Endometrial microvascular endothelial cells (primary cell): Measurements from ENCODE around the gene SEC31A. TPM values are rescaled to one million over a fixed set of nuclear protein-coding genes. Genes with fewer than 3 reads are reported as not detected.
"Not testable (repeated sequence)": the region's sequence is repeated elsewhere in the genome, so short reads cannot be mapped to it uniquely, and the experiment has no call there.

Experiments
- in situ Hi-C: cut with HindIII; loops from 2 replicates; pipeline ENCODE4 v1.10.0; 2017; ENCODE audit warnings: low sequenced_read_pairs, low pct_unique_long_range_greater_than_20kb; ENCODE audit errors: inconsistent ontology term
- total RNA-seq: library from RNA; depleted of rRNA; stranded (reverse); fragments of >200 nt; gene quantifications from one replicate; pipeline ENCODE4 v1.2.3, GENCODE V29; 2015; ENCODE audit errors: inconsistent ontology term

The SEC31A gene
- total RNA-seq, 1 donor from 2014 or later = 211 TPM

- in situ Hi-C loops = no loop called here
These were observed 38.8 kb downstream of the SEC31A start for GRCh38 chr4:82851885-82852750.

GRCh38 chr4:82851318-82851717, 39.6 kb downstream of the SEC31A start:
- in situ Hi-C loops = no loop called here

GRCh38 chr4:82850684-82851083, 40.3 kb downstream of the SEC31A start:
- in situ Hi-C loops = no loop called here

- in situ Hi-C loops = no loop called here
These were observed 42.2 kb downstream of the SEC31A start for GRCh38 chr4:82848706-82849105.

GRCh38 chr4:82842593-82842992, 48.4 kb downstream of the SEC31A start:
- in situ Hi-C loops = no loop called here

- in situ Hi-C loops = no loop called here
These were observed 51.3 kb downstream of the SEC31A start for GRCh38 chr4:82839624-82840023.

GRCh38 chr4:82833696-82834313, 57.1 kb downstream of the SEC31A start:
- in situ Hi-C loops = no loop called here

GRCh38 chr4:82833060-82833459, 57.9 kb downstream of the SEC31A start:
- in situ Hi-C loops = not testable (repeated sequence)

- in situ Hi-C loops = no loop called here
These were observed 65.5 kb downstream of the SEC31A start for GRCh38 chr4:82825425-82825824.

- in situ Hi-C loops = no loop called here
These were observed 67.9 kb downstream of the SEC31A start for GRCh38 chr4:82823062-82823461.

GRCh38 chr4:82820689-82821088, 70.3 kb downstream of the SEC31A start:
- in situ Hi-C loops = no loop called here

- in situ Hi-C loops = no loop called here
These were observed 72.0 kb downstream of the SEC31A start for GRCh38 chr4:82818664-82819662.

GRCh38 chr4:82816874-82817273, 74.1 kb downstream of the SEC31A start:
- in situ Hi-C loops = not testable (repeated sequence)

GRCh38 chr4:82814034-82814433, 76.9 kb downstream of the SEC31A start:
- in situ Hi-C loops = no loop called here

GRCh38 chr4:82811838-82812341, 79.1 kb downstream of the SEC31A start:
- in situ Hi-C loops = no loop called here

GRCh38 chr4:82811392-82811791, 79.6 kb downstream of the SEC31A start:
- in situ Hi-C loops = no loop called here

- in situ Hi-C loops = no loop called here
These were observed 80.8 kb downstream of the SEC31A start for GRCh38 chr4:82810176-82810575.

GRCh38 chr4:82809619-82810018, 81.3 kb downstream of the SEC31A start:
- in situ Hi-C loops = no loop called here

GRCh38 chr4:82803746-82804145, 87.2 kb downstream of the SEC31A start:
- in situ Hi-C loops = no loop called here
